Measurements from ENCODE around the gene SERPINA4.

The SERPINA4 gene, protein sequence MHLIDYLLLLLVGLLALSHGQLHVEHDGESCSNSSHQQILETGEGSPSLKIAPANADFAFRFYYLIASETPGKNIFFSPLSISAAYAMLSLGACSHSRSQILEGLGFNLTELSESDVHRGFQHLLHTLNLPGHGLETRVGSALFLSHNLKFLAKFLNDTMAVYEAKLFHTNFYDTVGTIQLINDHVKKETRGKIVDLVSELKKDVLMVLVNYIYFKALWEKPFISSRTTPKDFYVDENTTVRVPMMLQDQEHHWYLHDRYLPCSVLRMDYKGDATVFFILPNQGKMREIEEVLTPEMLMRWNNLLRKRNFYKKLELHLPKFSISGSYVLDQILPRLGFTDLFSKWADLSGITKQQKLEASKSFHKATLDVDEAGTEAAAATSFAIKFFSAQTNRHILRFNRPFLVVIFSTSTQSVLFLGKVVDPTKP

GRCh38 chr14:94560751-94561655 lies at the start of gene SERPINA4:
SERPINA4 (plus strand) TSS chr14:94561442; CDS start chr14:94563483, 2,041 bp downstream.
- DNase-seq (ENCODE audit: low read depth in 2 of 2) = no peak

- no peak for DNase-seq (ENCODE audit: low read depth in 2 of 2)
Observed at GRCh38 chr14:94514351-94514750, 46.9 kb upstream of the SERPINA4 start.

- DNase-seq (ENCODE audit: low read depth in 2 of 2) = no peak
Observed at GRCh38 chr14:94515426-94515825, 45.8 kb upstream of the SERPINA4 start.

DNA sequence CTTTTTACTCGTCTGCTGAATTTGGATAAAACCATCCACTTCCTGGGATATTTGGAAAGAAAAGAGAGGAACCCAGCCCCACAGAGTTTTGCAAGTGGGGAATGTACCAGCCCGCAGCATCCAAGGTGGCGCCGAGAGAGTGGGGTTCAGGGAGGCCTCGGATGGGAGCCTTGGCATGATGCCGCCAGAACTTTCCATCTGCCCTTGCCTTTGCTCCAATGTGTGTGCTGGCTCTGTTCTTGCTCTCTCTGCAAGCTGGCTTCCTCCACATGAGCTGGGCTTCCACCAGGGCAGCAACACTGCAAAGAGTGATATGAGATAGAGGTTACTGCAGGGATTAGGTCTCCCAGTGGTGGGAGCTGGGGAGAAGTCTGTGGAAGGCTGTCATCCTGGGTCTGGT lies 45.4 kb upstream of the SERPINA4 start:
- DNase-seq (ENCODE audit: low read depth in 2 of 2) = no peak

DNA sequence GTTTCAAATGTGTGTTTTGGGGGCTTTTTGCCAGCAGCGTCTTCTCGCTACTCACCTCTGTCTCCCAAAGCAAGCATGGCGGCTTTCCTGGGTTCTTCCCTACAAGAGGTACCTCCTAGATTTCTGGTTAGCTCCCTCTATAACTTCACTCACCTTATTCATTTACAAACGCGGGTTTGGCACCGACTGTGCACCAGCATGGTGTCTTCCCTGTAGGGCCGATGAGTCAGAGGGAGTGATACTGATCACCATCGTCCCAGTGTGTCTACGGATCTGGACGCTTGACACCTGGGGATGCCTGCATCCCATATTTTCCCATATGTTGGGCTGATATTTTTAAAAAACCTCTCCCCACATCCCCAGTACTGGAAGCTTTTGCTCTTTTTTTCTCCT lies 44.0 kb upstream of the SERPINA4 start:
- DNase-seq (ENCODE audit: low read depth in 2 of 2) = no peak

DNA sequence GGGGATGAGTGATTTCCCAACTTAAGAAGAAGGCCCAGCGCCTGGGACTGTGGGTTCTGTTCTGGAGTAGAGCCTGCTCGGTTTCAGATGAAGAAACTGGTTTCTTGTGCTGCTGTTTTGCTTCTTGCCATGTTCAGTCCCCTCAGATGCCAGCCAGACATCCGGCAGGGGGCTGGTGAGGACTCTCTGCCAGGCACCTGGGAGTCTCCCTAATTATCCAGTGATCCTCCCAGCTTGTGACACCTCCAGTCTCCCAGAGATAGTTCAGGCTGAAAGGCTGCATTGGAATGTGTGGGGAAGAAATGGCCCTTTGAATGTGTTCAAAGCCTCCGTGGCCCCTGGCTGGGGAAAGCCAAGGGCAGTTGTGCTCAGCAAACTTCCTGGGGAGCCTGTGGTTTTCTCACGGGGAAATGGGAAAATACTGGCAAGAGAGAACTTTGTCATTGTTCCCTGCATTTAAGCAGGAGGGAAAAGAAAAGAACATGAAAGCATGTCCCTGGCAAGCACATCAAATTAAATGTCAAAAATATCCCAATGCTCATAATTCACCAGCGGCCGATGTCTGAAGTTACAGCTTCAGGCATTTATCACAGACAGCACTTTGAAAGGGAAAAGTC lies 43.5 kb upstream of the SERPINA4 start:
- no peak for DNase-seq (ENCODE audit: low read depth in 2 of 2)

DNA sequence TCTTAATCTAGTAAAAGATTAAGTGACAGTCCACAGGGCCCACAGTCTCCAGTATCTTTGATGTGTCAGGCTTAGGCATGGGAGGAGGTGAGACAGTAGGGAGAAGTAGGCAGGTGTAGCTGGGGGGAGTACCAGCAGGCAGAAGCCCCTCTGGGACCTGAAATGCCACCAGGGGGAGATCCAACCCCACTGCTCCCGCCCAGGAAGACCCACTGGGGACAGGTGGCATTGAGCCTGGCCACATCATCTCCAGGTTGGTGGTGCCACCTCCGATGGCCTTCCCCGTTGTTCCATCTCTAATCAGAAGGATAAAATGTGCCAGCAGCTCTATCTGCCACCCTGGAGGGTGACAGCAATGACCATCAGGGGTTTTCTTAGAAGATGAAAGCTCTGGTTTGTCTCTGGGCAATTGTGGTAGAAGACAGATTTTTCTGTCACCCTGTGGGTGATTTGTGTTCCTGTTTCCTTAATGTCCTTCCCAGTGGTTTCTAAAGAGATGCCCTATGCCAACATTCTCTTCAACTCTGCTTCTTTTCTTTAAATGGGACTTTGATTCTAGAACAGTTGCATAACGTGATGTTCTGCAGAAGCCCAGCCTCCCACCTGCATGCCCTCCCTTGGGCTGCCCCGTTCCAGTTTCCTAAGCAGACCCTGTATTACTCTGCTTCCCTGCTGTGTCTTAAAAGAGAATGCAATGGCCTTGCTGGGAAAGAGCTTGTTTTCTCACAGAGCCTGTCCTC lies 39.7 kb upstream of the SERPINA4 start:
- DNase-seq (ENCODE audit: low read depth in 2 of 2) = no peak

DNA sequence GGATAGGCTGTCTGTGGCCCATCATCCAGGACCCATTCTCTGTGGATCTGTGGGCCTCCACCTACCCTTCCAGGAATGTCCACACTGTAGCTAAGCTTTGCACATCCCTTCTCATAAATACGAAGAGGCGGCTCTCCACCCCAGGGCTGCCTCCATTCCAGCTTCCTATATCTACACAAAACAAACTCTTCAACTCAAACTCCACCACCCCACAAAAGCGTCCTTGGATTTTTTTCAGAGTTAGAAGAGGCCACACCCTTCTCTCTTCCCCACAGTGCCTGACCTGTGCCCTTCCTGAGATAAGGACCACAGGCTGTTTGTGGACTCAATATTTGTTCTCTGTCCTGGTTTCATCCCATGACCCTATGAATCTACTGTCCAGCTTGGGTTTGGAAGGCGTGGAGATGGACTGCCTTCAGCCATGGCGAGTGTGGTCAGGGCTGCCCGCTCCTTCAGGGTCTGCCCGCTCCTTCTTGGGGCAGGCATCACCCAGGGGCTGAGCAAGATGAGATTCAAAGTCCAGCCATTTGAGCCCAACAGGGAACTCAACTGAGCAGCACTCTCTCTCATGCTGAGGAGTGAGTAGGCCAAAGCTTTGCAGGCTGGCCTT lies 39.0 kb upstream of the SERPINA4 start:
- DNase-seq (ENCODE audit: low read depth in 2 of 2) = no peak

DNA sequence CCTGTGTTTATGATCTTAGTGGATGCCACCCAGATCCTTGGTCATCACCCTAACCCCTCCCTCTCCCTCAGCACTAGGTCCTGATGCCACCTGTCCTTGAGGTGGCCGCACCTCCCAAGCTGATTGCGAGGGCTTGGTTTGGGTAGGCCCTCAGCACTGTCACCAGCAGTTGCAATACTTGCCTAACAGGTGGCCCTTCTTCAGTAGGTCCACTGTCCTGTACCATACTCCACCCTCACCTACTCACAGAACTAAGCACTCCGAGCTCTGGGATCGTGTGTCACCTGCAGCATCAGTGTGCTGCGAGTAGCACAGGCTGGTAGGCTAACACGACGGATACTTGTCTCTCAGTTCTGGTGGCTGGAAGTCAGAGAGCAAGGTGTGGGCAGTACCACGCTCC lies 38.0 kb upstream of the SERPINA4 start:
- no peak for DNase-seq (ENCODE audit: low read depth in 2 of 2)

- no peak for DNase-seq (ENCODE audit: low read depth in 2 of 2)
Observed at GRCh38 chr14:94524093-94524492, 37.1 kb upstream of the SERPINA4 start.

GRCh38 chr14:94531187-94531586 lies 30.1 kb upstream of the SERPINA4 start:
- no peak for DNase-seq (ENCODE audit: low read depth in 2 of 2)

GRCh38 chr14:94532447-94532846 lies 28.8 kb upstream of the SERPINA4 start:
- no peak for DNase-seq (ENCODE audit: low read depth in 2 of 2)

DNA sequence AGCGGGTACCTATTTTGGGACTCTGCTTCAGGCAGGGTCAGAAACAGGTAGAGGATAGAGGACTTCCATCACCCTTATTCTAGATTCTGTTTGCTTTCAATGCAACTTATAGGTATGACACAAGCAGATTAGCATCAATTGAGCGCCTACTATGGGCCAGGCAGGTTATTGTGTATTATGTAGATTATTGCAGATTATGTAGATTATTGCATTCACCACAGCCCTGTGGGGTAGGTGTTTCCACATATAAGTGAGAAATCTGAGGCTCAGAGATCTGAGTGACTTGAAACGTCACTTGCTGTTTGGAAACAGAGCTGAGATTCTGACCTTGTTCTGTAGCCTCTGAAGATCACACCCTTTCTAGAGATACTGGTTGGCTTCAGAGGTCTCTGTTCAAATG lies 25.7 kb upstream of the SERPINA4 start:
- no peak for DNase-seq (ENCODE audit: low read depth in 2 of 2)

GRCh38 chr14:94536836-94537235 lies 24.4 kb upstream of the SERPINA4 start:
- DNase-seq (ENCODE audit: low read depth in 2 of 2) = no peak

- no peak for DNase-seq (ENCODE audit: low read depth in 2 of 2)
Observed at GRCh38 chr14:94538070-94538740, 23.0 kb upstream of the SERPINA4 start.

- DNase-seq (ENCODE audit: low read depth in 2 of 2) = no peak
Observed at GRCh38 chr14:94539181-94539580, 22.1 kb upstream of the SERPINA4 start.

GRCh38 chr14:94540031-94540794 lies 21.0 kb upstream of the SERPINA4 start:
- DNase-seq (ENCODE audit: low read depth in 2 of 2) = no peak

- no peak for DNase-seq (ENCODE audit: low read depth in 2 of 2)
Observed at GRCh38 chr14:94541234-94541975, 19.8 kb upstream of the SERPINA4 start.

Data from activated CD4-positive, alpha-beta T cell treated with anti-CD3 and anti-CD28 coated beads for 24 hours (primary cell).